Measurements from ENCODE around the gene BIK.

Gene BIK

DNA sequence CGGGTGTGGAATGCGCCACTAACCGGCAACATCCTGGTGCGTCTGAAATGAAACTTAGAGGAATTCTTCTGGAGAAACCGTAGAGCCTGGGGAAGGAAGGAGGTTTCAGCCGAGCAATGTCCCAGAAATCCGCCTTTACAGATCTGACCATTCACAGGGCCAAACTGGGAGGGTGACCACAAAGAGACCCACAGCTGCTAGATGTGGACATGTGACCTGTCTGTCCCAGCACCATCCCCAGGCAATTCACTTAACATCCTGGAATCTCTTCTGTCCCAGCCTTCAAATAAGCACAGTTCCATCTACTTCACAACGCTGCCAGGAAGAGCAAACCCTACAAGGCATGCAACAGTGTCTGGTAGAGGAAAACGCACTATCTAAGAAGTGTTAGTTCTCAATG lies 22.9 kb downstream of the BIK start:
- Histone ChIP-seq H3K27me3 (replicated peaks; ENCODE audit: control insufficient read depth, insufficient read depth, low read length) (no peaks in the 10 kb centered on the region), H3K36me3 (ENCODE audit: control insufficient read depth, insufficient read depth, low read length) (peaks cover 24% of the 10 kb centered on the region), H3K4me3 (replicated peaks; ENCODE audit: low read depth, low read length) (no peak overlapping the region)
- TF ChIP-seq, protein P1, sequence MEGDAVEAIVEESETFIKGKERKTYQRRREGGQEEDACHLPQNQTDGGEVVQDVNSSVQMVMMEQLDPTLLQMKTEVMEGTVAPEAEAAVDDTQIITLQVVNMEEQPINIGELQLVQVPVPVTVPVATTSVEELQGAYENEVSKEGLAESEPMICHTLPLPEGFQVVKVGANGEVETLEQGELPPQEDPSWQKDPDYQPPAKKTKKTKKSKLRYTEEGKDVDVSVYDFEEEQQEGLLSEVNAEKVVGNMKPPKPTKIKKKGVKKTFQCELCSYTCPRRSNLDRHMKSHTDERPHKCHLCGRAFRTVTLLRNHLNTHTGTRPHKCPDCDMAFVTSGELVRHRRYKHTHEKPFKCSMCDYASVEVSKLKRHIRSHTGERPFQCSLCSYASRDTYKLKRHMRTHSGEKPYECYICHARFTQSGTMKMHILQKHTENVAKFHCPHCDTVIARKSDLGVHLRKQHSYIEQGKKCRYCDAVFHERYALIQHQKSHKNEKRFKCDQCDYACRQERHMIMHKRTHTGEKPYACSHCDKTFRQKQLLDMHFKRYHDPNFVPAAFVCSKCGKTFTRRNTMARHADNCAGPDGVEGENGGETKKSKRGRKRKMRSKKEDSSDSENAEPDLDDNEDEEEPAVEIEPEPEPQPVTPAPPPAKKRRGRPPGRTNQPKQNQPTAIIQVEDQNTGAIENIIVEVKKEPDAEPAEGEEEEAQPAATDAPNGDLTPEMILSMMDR (IDR thresholded peaks at IDR 0.05; ENCODE audit: insufficient read depth, low read length, poor library complexity, severe bottlenecking), result no peak
- no peak for DNase-seq (ENCODE audit: extremely low read depth, insufficient read length)

DNA sequence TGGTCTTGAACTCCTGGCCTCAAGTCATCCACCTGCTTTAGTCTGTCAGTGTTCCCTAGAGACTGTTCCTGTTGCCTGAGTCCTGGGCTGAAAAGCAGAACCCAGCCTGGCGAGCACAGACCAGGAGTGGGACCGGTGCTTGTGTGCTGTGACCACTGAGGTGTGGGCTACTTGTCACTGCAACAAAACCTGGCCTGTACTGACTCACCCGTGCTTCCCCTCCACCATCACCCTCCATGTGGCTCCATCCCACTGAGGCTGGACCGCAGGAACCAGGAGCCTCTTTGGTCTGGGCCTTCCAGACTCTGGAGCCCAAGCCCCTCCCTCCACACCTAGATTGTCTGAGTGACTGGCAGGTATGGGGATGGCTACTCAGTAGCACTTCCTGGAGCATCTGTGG lies 24.0 kb downstream of the BIK start:
- peaks cover 26% of the 10 kb centered on the region for H3K36me3 ChIP-seq (ENCODE audit: control insufficient read depth, insufficient read depth, low read length)

DNA sequence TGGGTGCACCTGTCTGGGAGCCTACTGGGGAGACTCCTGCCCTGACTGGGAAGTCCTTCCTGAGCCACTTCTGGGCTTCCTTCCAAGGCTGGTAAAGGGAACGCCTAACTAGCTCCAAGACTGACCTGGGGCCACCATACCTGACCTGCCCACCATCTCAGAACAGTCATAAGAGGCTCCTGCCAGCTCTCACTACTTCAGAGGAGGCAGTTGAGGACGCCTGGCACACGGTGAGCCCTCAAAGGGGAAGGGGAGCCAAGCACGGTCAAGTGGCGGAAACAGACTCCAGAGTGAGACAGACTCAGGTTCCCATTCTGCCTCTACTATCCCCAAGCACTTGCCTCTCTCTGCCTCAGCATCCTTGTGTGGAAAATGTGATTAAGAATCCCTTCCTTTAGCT lies 25.0 kb downstream of the BIK start:
- no peaks in the 10 kb centered on the region for H3K27me3 ChIP-seq (replicated peaks; ENCODE audit: control insufficient read depth, insufficient read depth, low read length)
- DNase-seq (ENCODE audit: extremely low read depth, insufficient read length), result no peak
- TF ChIP-seq, protein P1 (IDR thresholded peaks at IDR 0.05; ENCODE audit: insufficient read depth, low read length, poor library complexity, severe bottlenecking), result no peak
- H3K36me3 ChIP-seq (ENCODE audit: control insufficient read depth, insufficient read depth, low read length), result peaks cover 28% of the 10 kb centered on the region
- no peak overlapping the region for H3K4me3 ChIP-seq (replicated peaks; ENCODE audit: low read depth, low read length)

More for the DNA sequence above, 24.0 kb downstream of the BIK start:
- H3K27me3 ChIP-seq (replicated peaks; ENCODE audit: control insufficient read depth, insufficient read depth, low read length), result no peaks in the 10 kb centered on the region
- TF ChIP-seq, protein P1 (IDR thresholded peaks at IDR 0.05; ENCODE audit: insufficient read depth, low read length, poor library complexity, severe bottlenecking), result no peak
- H3K4me3 ChIP-seq (replicated peaks; ENCODE audit: low read depth, low read length), result no peak overlapping the region
- DNase-seq (ENCODE audit: extremely low read depth, insufficient read length), result no peak

GRCh38 chr22:43136255-43136654 lies 25.7 kb downstream of the BIK start:
- Histone ChIP-seq H3K4me3 (replicated peaks; ENCODE audit: low read depth, low read length) (no peak overlapping the region), H3K27me3 (replicated peaks; ENCODE audit: control insufficient read depth, insufficient read depth, low read length) (no peaks in the 10 kb centered on the region), H3K36me3 (ENCODE audit: control insufficient read depth, insufficient read depth, low read length) (peaks cover 28% of the 10 kb centered on the region)
- DNase-seq (ENCODE audit: extremely low read depth, insufficient read length), result no peak
- TF ChIP-seq, protein P1 (IDR thresholded peaks at IDR 0.05; ENCODE audit: insufficient read depth, low read length, poor library complexity, severe bottlenecking), result peak; percentile 96

GRCh38 chr22:43136801-43137200 lies 26.3 kb downstream of the BIK start:
- peaks cover 26% of the 10 kb centered on the region for H3K36me3 ChIP-seq (ENCODE audit: control insufficient read depth, insufficient read depth, low read length)
- H3K4me3 ChIP-seq (replicated peaks; ENCODE audit: low read depth, low read length), result no peak overlapping the region
- no peak for DNase-seq (ENCODE audit: extremely low read depth, insufficient read length)
- no peaks in the 10 kb centered on the region for H3K27me3 ChIP-seq (replicated peaks; ENCODE audit: control insufficient read depth, insufficient read depth, low read length)
- TF ChIP-seq, protein P1 (IDR thresholded peaks at IDR 0.05; ENCODE audit: insufficient read depth, low read length, poor library complexity, severe bottlenecking), result no peak

Measured in GM06990 (cell line).